ENCODE data around the gene VAT1L. TPM values are rescaled to one million over a fixed set of nuclear protein-coding genes. Genes with fewer than 3 reads are reported as not detected.

VAT1L gene, protein sequence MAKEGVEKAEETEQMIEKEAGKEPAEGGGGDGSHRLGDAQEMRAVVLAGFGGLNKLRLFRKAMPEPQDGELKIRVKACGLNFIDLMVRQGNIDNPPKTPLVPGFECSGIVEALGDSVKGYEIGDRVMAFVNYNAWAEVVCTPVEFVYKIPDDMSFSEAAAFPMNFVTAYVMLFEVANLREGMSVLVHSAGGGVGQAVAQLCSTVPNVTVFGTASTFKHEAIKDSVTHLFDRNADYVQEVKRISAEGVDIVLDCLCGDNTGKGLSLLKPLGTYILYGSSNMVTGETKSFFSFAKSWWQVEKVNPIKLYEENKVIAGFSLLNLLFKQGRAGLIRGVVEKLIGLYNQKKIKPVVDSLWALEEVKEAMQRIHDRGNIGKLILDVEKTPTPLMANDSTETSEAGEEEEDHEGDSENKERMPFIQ
- total RNA-seq (2022; extraction: Qiagen RNA extraction; ENCODE audit: low read depth): 0.03 TPM in 1 of 5 replicates, not detected in the others

DNA sequence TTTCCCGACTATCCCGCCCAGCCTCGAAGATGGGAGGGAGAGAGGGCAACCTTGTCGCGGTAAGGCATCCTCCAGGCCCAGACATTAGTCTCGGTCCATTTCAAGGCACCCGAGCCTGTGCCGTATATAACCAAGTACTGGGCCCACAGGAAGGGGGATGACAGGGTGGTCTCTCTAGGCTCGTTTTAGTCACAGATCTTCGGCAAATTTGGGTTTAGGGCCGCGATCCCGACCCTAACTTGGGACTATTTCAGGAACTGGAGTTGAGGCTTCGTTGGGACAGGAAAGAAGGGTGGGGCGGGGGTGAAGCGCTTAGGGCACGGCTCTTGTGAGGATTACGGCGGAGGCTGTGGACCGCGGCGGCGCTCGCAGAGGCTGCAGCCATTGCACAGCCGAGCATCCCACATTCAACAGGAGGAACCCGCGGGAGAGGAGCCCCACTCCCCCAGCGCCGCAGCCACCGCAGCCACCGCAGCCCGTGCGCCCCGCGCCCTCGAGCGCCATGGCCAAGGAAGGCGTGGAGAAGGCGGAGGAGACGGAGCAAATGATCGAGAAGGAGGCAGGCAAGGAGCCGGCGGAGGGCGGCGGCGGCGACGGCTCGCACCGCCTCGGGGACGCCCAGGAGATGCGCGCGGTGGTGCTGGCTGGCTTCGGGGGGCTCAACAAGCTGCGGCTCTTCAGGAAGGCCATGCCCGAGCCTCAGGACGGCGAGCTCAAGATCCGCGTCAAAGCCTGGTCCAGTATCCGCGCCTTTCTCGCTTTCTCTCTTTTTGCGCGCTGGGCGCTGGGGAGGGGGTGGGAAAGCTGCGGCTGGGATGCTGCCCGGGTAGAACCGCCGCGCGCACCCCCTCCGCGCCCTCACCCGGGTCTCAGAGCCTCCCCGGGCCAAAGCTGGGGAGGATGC, at the start of gene VAT1L:
TSS of gene VAT1L (plus strand) at position 384 of the 904 bp plus-strand sequence. CDS start at position 503, 119 bp downstream.

DNA sequence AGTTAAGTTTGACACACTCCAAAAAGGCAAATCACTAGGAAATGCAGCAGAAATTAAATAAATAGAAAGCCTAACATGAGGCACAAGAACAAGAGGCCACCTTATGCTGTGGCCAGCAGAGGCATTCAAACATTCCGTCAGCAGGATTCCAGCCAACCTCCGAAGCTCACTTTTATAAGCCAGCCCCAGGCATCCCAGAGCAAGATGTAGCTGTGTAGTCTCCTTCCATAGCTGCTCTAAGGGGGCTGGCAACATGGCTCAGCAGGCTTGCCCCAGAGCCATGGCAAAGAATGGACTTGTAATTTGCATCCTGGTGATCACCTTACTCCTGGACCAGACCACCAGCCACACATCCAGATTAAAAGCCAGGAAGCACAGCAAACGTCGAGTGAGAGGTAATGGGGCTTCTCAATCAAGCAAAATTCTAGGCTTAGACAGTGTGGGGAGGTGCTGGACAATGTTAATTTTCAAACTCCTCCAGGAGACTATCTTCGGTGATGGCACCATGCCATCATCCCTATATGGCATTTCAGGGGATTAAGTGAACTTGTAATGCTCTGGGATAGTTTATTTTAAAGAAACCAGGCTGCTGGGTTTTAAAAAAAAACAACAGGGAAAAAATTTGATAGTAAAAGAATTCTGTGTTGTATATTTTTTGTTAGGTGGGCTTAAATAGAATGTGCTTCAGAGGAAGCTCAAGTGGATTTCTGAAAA, 234.1 kb downstream of the VAT1L start, which contains the start of gene CLEC3A:
TSS of gene CLEC3A (plus strand) at position 202 of the 714 bp plus-strand sequence. CDS start at position 281, 79 bp downstream.

Other genes starting within 250 kb of the VAT1L start
- 3.7 to 7.8 TPM (median 6.0 TPM) in 5 replicates for gene NUDT7, start 66.0 kb upstream of the VAT1L start, total RNA-seq (2022; extraction: Qiagen RNA extraction; ENCODE audit: low read depth)
- not detected in 5 replicates for gene CLEC3A, start 234.0 kb downstream of the VAT1L start, total RNA-seq (2022; extraction: Qiagen RNA extraction; ENCODE audit: low read depth)